Mesenchymal stem cell (in vitro differentiated cells and primary cell): ENCODE data around the gene PAPLN.

Experiments
- DNase-seq: peaks from one replicate; pipeline ENCODE4 v3.0.0-alpha.2; 2013
- H2AFZ ChIP-seq: one replicate; pipeline ENCODE4 v1.6.1; 2013; ENCODE audit warnings: low read depth, mild to moderate bottlenecking, control low read depth, inconsistent platforms, low read length, moderate library complexity
- H2AK5ac ChIP-seq: 2 replicates; pipeline ENCODE4 v1.6.1; 2013; ENCODE audit warnings: low read length, moderate library complexity, mild to moderate bottlenecking, inconsistent platforms; ENCODE audit not compliant: severe bottlenecking
- H2BK120ac ChIP-seq: one replicate; pipeline ENCODE4 v1.6.1; 2013; ENCODE audit warnings: low read depth, mild to moderate bottlenecking, inconsistent platforms, low read length, moderate library complexity
- H2BK12ac ChIP-seq, 2 experiments: one replicate each; pipeline ENCODE4 v1.6.1; 2013; ENCODE audit warnings: inconsistent platforms in 2 of 2, low read length in 2 of 2, mild to moderate bottlenecking in 2 of 2, moderate library complexity in 2 of 2, control low read depth in 1 of 2
- H2BK15ac ChIP-seq: one replicate; pipeline ENCODE4 v1.6.1; 2013; ENCODE audit warnings: mild to moderate bottlenecking, low read depth, inconsistent platforms; ENCODE audit not compliant: poor library complexity, severe bottlenecking
- H2BK5ac ChIP-seq: 2 replicates; pipeline ENCODE4 v1.6.1; 2013; ENCODE audit warnings: low read depth, mild to moderate bottlenecking, low read length, control low read depth, inconsistent platforms; ENCODE audit not compliant: poor library complexity, severe bottlenecking
- H3K14ac ChIP-seq, 2 experiments: one replicate each; pipeline ENCODE4 v1.6.1; 2013; ENCODE audit warnings: inconsistent platforms in 2 of 2, low read length in 2 of 2, control low read depth in 1 of 2, mild to moderate bottlenecking in 1 of 2, moderate library complexity in 1 of 2
- H3K18ac ChIP-seq, 2 experiments: one replicate each; pipeline ENCODE4 v1.6.1; 2013; ENCODE audit warnings: inconsistent platforms in 2 of 2, low read length in 2 of 2, control low read depth in 1 of 2, low read depth in 1 of 2, mild to moderate bottlenecking in 1 of 2
- H3K23ac ChIP-seq, 2 experiments: one replicate each; pipeline ENCODE4 v1.6.1; 2013; ENCODE audit warnings: inconsistent platforms in 2 of 2, low read length in 2 of 2, mild to moderate bottlenecking in 2 of 2, moderate library complexity in 2 of 2, control low read depth in 1 of 2
- H3K27ac ChIP-seq: 2 replicates; pipeline ENCODE4 v1.5.1; 2013; ENCODE audit warnings: mild to moderate bottlenecking, moderate library complexity, low read length, control low read depth, inconsistent platforms; ENCODE audit not compliant: poor library complexity, severe bottlenecking
- H3K27me3 ChIP-seq, 2 experiments: 2 replicates each; pipeline versions ENCODE4 v1.6.1 to v1.7.0; 2013; ENCODE audit warnings: low read length in 2 of 2, mild to moderate bottlenecking in 2 of 2, moderate library complexity in 2 of 2, control low read depth in 1 of 2, inconsistent platforms in 1 of 2; ENCODE audit not compliant: control insufficient read depth in 1 of 2, insufficient read depth in 1 of 2
- H3K36me3 ChIP-seq, 2 experiments: 2 replicates each; pipeline versions ENCODE4 v1.6.1 to v1.7.0; 2013; ENCODE audit warnings: low read length in 2 of 2, control low read depth in 1 of 2, inconsistent platforms in 1 of 2, low read depth in 1 of 2, mild to moderate bottlenecking in 1 of 2; ENCODE audit not compliant: insufficient read depth in 2 of 2, control insufficient read depth in 1 of 2
- H3K4ac ChIP-seq, 2 experiments: one replicate each; pipeline ENCODE4 v1.6.1; 2013; ENCODE audit warnings: inconsistent platforms in 2 of 2, low read length in 2 of 2, mild to moderate bottlenecking in 2 of 2, moderate library complexity in 2 of 2, control low read depth in 1 of 2, low read depth in 1 of 2
- H3K4me1 ChIP-seq: 2 replicates; pipeline ENCODE4 v1.6.1; 2013; ENCODE audit warnings: low read depth, low read length, control low read depth; ENCODE audit not compliant: control insufficient read depth, insufficient read depth
- H3K4me2 ChIP-seq: 2 replicates; pipeline ENCODE4 v1.6.1; 2013; ENCODE audit warnings: low read length, mild to moderate bottlenecking, inconsistent platforms; ENCODE audit not compliant: poor library complexity, severe bottlenecking
- H3K4me3 ChIP-seq, 2 experiments: 2 replicates each; pipeline versions ENCODE4 v1.5.1 to v1.7.0; 2013; ENCODE audit warnings: low read length in 2 of 2, mild to moderate bottlenecking in 2 of 2, control low read depth in 1 of 2, low read depth in 1 of 2; ENCODE audit not compliant: insufficient read depth in 1 of 2
- H3K79me1 ChIP-seq: replicated peaks from 2 replicates; pipeline ENCODE4 v1.6.1; 2013; ENCODE audit warnings: mild to moderate bottlenecking, control low read depth, low read length, inconsistent platforms; ENCODE audit not compliant: poor library complexity, severe bottlenecking
- H3K9ac ChIP-seq: 2 replicates; pipeline ENCODE4 v1.7.0; 2013; ENCODE audit warnings: mild to moderate bottlenecking, low read length, moderate library complexity
- H3K9me3 ChIP-seq: 2 replicates; pipeline ENCODE4 v1.7.0; 2013; ENCODE audit warnings: mild to moderate bottlenecking, low read length; ENCODE audit not compliant: control insufficient read depth
- H4K8ac ChIP-seq: one replicate; pipeline ENCODE4 v1.6.1; 2013; ENCODE audit warnings: inconsistent platforms, mild to moderate bottlenecking, low read length, moderate library complexity
- H4K91ac ChIP-seq: one replicate; pipeline ENCODE4 v1.6.1; 2013; ENCODE audit warnings: mild to moderate bottlenecking, low read length, inconsistent platforms
- WGBS: methylation state at CpG from one replicate; pipeline ENCODE4 v1.1.7; 2013; ENCODE audit warnings: mixed read lengths; 5-methylcytosine and 5-hydroxymethylcytosine counted together

Gene PAPLN

GRCh38 chr14:73241481-73242165 lies 4.3 kb downstream of the PAPLN start:
- no peak overlapping the region for H2AFZ ChIP-seq
- H3K4ac ChIP-seq = no peak overlapping the region
- H4K91ac ChIP-seq = no peak overlapping the region
- H3K79me1 ChIP-seq = peaks cover 14% of the 10 kb centered on the region
- H4K8ac ChIP-seq = no peak overlapping the region
- H3K36me3 ChIP-seq = peaks cover 0 to 26% of the 10 kb centered on the region in 2 experiments
- H3K27ac ChIP-seq = peak overlapping the region; percentile 55
- peak overlapping the region; percentile 60 for H2AK5ac ChIP-seq
- peak overlapping the region in 1 of 2 experiments; percentile 62 for H3K4me3 ChIP-seq
- H3K23ac ChIP-seq = no peak overlapping the region
- no peak overlapping the region for H2BK15ac ChIP-seq
- H2BK120ac ChIP-seq = no peak overlapping the region
- H3K14ac ChIP-seq = peak overlapping the region in 1 of 2 experiments; percentile 4
- no peak overlapping the region for H3K18ac ChIP-seq
- 80% methylated on average over 19 of the region's 19 CpGs for WGBS
- no peak overlapping the region for H3K4me2 ChIP-seq
- no peak for DNase-seq
- H3K9me3 ChIP-seq = no peaks in the 10 kb centered on the region
- no peak overlapping the region for H3K9ac ChIP-seq
- peak overlapping the region; percentile 14 for H2BK5ac ChIP-seq
- H3K4me1 ChIP-seq = peaks cover 64% of the 10 kb centered on the region
- H3K27me3 ChIP-seq = peaks cover 5 to 27% of the 10 kb centered on the region in 2 experiments
- H2BK12ac ChIP-seq = no peak overlapping the region

- H4K8ac ChIP-seq = no peak overlapping the region
- H3K9me3 ChIP-seq = no peaks in the 10 kb centered on the region
- H3K4me2 ChIP-seq = peak overlapping the region; percentile 2
- no peak overlapping the region for H2BK120ac ChIP-seq
- H3K4me3 ChIP-seq = peak overlapping the region in 1 of 2 experiments; percentile 62
- peaks cover 0 to 19% of the 10 kb centered on the region in 2 experiments for H3K27me3 ChIP-seq
- WGBS = 87% methylated on average over 4 of the region's 6 CpGs
- H2BK12ac ChIP-seq = no peak overlapping the region
- no peak for DNase-seq
- peaks cover 64% of the 10 kb centered on the region for H3K4me1 ChIP-seq
- no peak overlapping the region for H2AK5ac ChIP-seq
- no peak overlapping the region for H4K91ac ChIP-seq
- H2AFZ ChIP-seq = no peak overlapping the region
- no peak overlapping the region for H3K14ac ChIP-seq
- peaks cover 0 to 26% of the 10 kb centered on the region in 2 experiments for H3K36me3 ChIP-seq
- no peak overlapping the region for H3K23ac ChIP-seq
- H2BK15ac ChIP-seq = no peak overlapping the region
- H3K4ac ChIP-seq = no peak overlapping the region
- H3K9ac ChIP-seq = peak overlapping the region; percentile 60
- H3K79me1 ChIP-seq = peaks cover 18% of the 10 kb centered on the region
- H2BK5ac ChIP-seq = no peak overlapping the region
- H3K27ac ChIP-seq = peak overlapping the region; percentile 55
- H3K18ac ChIP-seq = no peak overlapping the region
Measured at GRCh38 chr14:73242357-73242901, 5.1 kb downstream of the PAPLN start.

GRCh38 chr14:73243341-73243740 lies 6.0 kb downstream of the PAPLN start:
- 95% methylated on average over 2 of the region's 3 CpGs for WGBS
- no peak for DNase-seq

GRCh38 chr14:73243748-73244147 lies 6.4 kb downstream of the PAPLN start:
- Histone ChIP-seq H2AK5ac (peak overlapping the region; percentile 68), H3K9ac (no peak overlapping the region), H3K4me3 (no peak overlapping the region), H3K27ac (no peak overlapping the region), H4K91ac (no peak overlapping the region), H4K8ac (no peak overlapping the region), H3K79me1 (peaks cover 18% of the 10 kb centered on the region), H3K9me3 (no peaks in the 10 kb centered on the region), H2BK12ac (no peak overlapping the region), H3K4me2 (no peak overlapping the region), H2BK5ac (no peak overlapping the region), H3K27me3 (peaks cover 0 to 15% of the 10 kb centered on the region in 2 experiments), H2AFZ (no peak overlapping the region), H2BK15ac (no peak overlapping the region), H3K4ac (no peak overlapping the region), H3K36me3 (peaks cover 0 to 26% of the 10 kb centered on the region in 2 experiments), H3K4me1 (peaks cover 62% of the 10 kb centered on the region), H3K18ac (no peak overlapping the region), H3K23ac (no peak overlapping the region), H3K14ac (no peak overlapping the region), H2BK120ac (no peak overlapping the region)
- no peak for DNase-seq
- 100% methylated on average over 1 of the region's 2 CpGs for WGBS

More at GRCh38 chr14:73243341-73243740, 6.0 kb downstream of the PAPLN start:
- no peak overlapping the region for H3K4me3 ChIP-seq
- H3K36me3 ChIP-seq = peaks cover 0 to 26% of the 10 kb centered on the region in 2 experiments
- H3K9me3 ChIP-seq = no peaks in the 10 kb centered on the region
- H3K79me1 ChIP-seq = peaks cover 18% of the 10 kb centered on the region
- peak overlapping the region; percentile 24 for H2AK5ac ChIP-seq
- no peak overlapping the region for H2BK15ac ChIP-seq
- peaks cover 62% of the 10 kb centered on the region for H3K4me1 ChIP-seq
- H2BK12ac ChIP-seq = no peak overlapping the region
- H3K14ac ChIP-seq = no peak overlapping the region
- H4K8ac ChIP-seq = no peak overlapping the region
- H4K91ac ChIP-seq = no peak overlapping the region
- H2AFZ ChIP-seq = no peak overlapping the region
- H3K23ac ChIP-seq = no peak overlapping the region
- H3K18ac ChIP-seq = no peak overlapping the region
- no peak overlapping the region for H3K9ac ChIP-seq
- no peak overlapping the region for H2BK120ac ChIP-seq
- H3K4ac ChIP-seq = no peak overlapping the region
- H3K27me3 ChIP-seq = peaks cover 0 to 15% of the 10 kb centered on the region in 2 experiments
- no peak overlapping the region for H3K4me2 ChIP-seq
- H3K27ac ChIP-seq = peak overlapping the region; percentile 20
- H2BK5ac ChIP-seq = no peak overlapping the region
